HepG2 (cell line): ENCODE results near the gene SKIDA1. TPM values are rescaled to one million over a fixed set of nuclear protein-coding genes. Genes with fewer than 3 reads are reported as not detected.

Source experiments
- ATAC-seq: fragments of 200-7000 bp; cut with Tn5 transposase; 3 replicates; pipeline ENCODE4 v1.9.1; 2020; ENCODE audit warnings: mild to moderate bottlenecking, moderate library complexity
- BruUV-seq: library from RNA; stranded (reverse); fragments of 400-500 nt; replicated peaks from 2 replicates; lab custom pipeline; 2021; lab: Mats Ljungman, UMichigan
- CTCF ChIA-PET: fragments of 300-600 bp; formaldehyde crosslinking; extraction: SDS; loops from one replicate; lab custom pipeline; 2021; ENCODE audit warnings: low total read pairs, inconsistent platforms, low intra/inter-chr PET ratio; lab: Yijun Ruan, JAX
- POLR2A ChIA-PET: fragments of 350-600 bp; sonication (Branson Sonifier 250); formaldehyde crosslinking; loops from one replicate; lab custom pipeline; 2020; ENCODE audit warnings: antibody characterized with exemption, inconsistent platforms; lab: Yijun Ruan, JAX
- DNase-seq: peaks from one replicate; pipeline ENCODE4 v3.0.0-alpha.2; 2015; ENCODE audit warnings: low spot score
- FAIRE-seq: peaks from 3 replicates; lab custom pipeline; 2011; peaks lifted over from hg19 to GRCh38; lab: Jason Lieb, UNC
- H2AFZ ChIP-seq: one replicate; pipeline ENCODE4 v1.6.1; 2011; ENCODE audit warnings: low read length, inconsistent platforms
- H3K27ac ChIP-seq: fragments of 300-600 bp; 3 replicates; pipeline ENCODE4 v1.8.0; 2011; ENCODE audit warnings: mixed run types, mild to moderate bottlenecking, mixed read lengths, low read length, inconsistent platforms; ENCODE audit not compliant: insufficient read depth; ENCODE audit errors: extremely low read length
- H3K27me3 ChIP-seq, 2 experiments: fragments of 200-600 bp in 1 of 2; 2 replicates in 1 of 2; 3 replicates in 1 of 2; pipeline versions ENCODE4 v1.6.0 to v1.8.0; 2011; ENCODE audit warnings: low read length in 2 of 2, mild to moderate bottlenecking in 2 of 2, moderate library complexity in 2 of 2, inconsistent platforms in 1 of 2; ENCODE audit not compliant: insufficient read depth in 2 of 2, control insufficient read depth in 1 of 2
- H3K36me3 ChIP-seq, 2 experiments: fragments of 200-600 bp in 1 of 2; replicated peaks in 1 of 2; 2 replicates in 1 of 2; 3 replicates in 1 of 2; pipeline versions ENCODE4 v1.5.1 to v1.8.0; 2011; ENCODE audit warnings: low read length in 2 of 2, inconsistent platforms in 1 of 2; ENCODE audit not compliant: insufficient read depth in 2 of 2, control insufficient read depth in 1 of 2
- H3K4me1 ChIP-seq: 2 replicates; pipeline ENCODE4 v1.5.1; 2012; ENCODE audit warnings: low read length, inconsistent platforms; ENCODE audit not compliant: insufficient read depth
- H3K4me2 ChIP-seq: 2 replicates; pipeline ENCODE4 v1.6.0; 2011; ENCODE audit warnings: low read depth, low read length, inconsistent platforms
- H3K4me3 ChIP-seq, 3 experiments: fragments of 200-600 bp in 1 of 3; sonication (generic), shearing (Covaris generic) in 1 of 3; replicated peaks in 1 of 3; 2 replicates each; pipeline ENCODE4 v1.5.1; 2011 to 2016; ENCODE audit warnings: low read length in 3 of 3, inconsistent platforms in 2 of 3, low read depth in 2 of 3, mild to moderate bottlenecking in 2 of 3, control low read depth in 1 of 3, mixed read lengths in 1 of 3; ENCODE audit not compliant: insufficient read depth in 1 of 3
- H3K79me2 ChIP-seq: one replicate; pipeline ENCODE4 v1.6.1; 2011; ENCODE audit warnings: low read length, inconsistent platforms; ENCODE audit not compliant: insufficient read depth
- H3K9ac ChIP-seq: 2 replicates; pipeline ENCODE4 v1.6.0; 2011; ENCODE audit warnings: mild to moderate bottlenecking, low read depth, low read length, inconsistent platforms; ENCODE audit not compliant: insufficient read depth
- H3K9me3 ChIP-seq: 2 replicates; pipeline ENCODE4 v1.5.1; 2012; ENCODE audit warnings: mild to moderate bottlenecking, low read length
- H4K20me1 ChIP-seq: 2 replicates; pipeline ENCODE4 v1.6.0; 2011; ENCODE audit warnings: inconsistent platforms, mild to moderate bottlenecking, low read length, moderate library complexity; ENCODE audit not compliant: insufficient read depth
- AGO2 ChIP-seq: fragments of 200-400 bp; formaldehyde crosslinking; optimal IDR thresholded peaks from 2 replicates; pipeline ENCODE3; 2017; ENCODE audit warnings: mild to moderate bottlenecking, low read depth, low read length, moderate library complexity
- ARNT2 ChIP-seq: sonication (generic); formaldehyde crosslinking; IDR thresholded peaks from 2 replicates; pipeline ENCODE4 v1.8.0; 2022; ENCODE audit warnings: mild to moderate bottlenecking, low read depth, missing genetic modification reagents, moderate library complexity
- CENPX ChIP-seq: sonication (generic); formaldehyde crosslinking; IDR thresholded peaks from 2 replicates; pipeline ENCODE4 v1.9.0; 2021; ENCODE audit warnings: mild to moderate bottlenecking, missing genetic modification reagents, moderate library complexity
- JUN ChIP-seq: sonication (generic); formaldehyde crosslinking; IDR thresholded peaks from 2 replicates; pipeline ENCODE4 v1.4.0; 2020; ENCODE audit warnings: mild to moderate bottlenecking, missing genetic modification reagents
- KLF6 ChIP-seq: IDR thresholded peaks from 2 replicates; pipeline ENCODE4 v1.8.0; 2016; ENCODE audit warnings: missing biosample characterization, missing genetic modification reagents
- NPAS2 ChIP-seq: sonication (generic); formaldehyde crosslinking; IDR thresholded peaks from 2 replicates; pipeline ENCODE4 v1.8.0; 2022; ENCODE audit warnings: mild to moderate bottlenecking, missing genetic modification reagents, borderline replicate concordance
- ZBTB8A ChIP-seq: sonication (generic); formaldehyde crosslinking; IDR thresholded peaks from 2 replicates; pipeline ENCODE4 v1.4.0; 2020; ENCODE audit warnings: mild to moderate bottlenecking, low read depth, missing genetic modification reagents, borderline replicate concordance
- ZNF790 ChIP-seq: sonication (generic); formaldehyde crosslinking; IDR thresholded peaks from 2 replicates; pipeline ENCODE4 v1.8.0; 2022; ENCODE audit warnings: missing genetic modification reagents, mild to moderate bottlenecking, borderline replicate concordance
- ZNF891 ChIP-seq: sonication (generic); formaldehyde crosslinking; IDR thresholded peaks from 2 replicates; pipeline ENCODE4 v1.5.0; 2020; ENCODE audit warnings: mild to moderate bottlenecking, missing genetic modification reagents
- WGBS: methylation state at CpG from one replicate; pipeline ENCODE4 v1.1.6; 2017; ENCODE audit warnings: low lambda C conversion rate; 5-methylcytosine and 5-hydroxymethylcytosine counted together
- in situ Hi-C: cut with HindIII; loops from 2 replicates; pipeline ENCODE4 v1.10.0; 2017; ENCODE audit warnings: low pct_unique_long_range_greater_than_20kb; ENCODE audit not compliant: extremely low pct_ligation_motif_present
- intact Hi-C: fragments of 100-400 bp; cut with micrococcal nuclease; formaldehyde crosslinking; loops from one replicate; pipeline ENCODE4 v1.10.0; 2022; ENCODE audit not compliant: unreplicated experiment
- polyA plus RNA-seq, 8 experiments: library from polyadenylated mRNA; depleted of rRNA in 3 of 8; stranded (reverse) in 7 of 8; unstranded in 1 of 8; fragments of >200 nt; fragmentation: Illumina TruSeq in 4 of 8; extraction: Trizol in 4 of 8; gene quantifications; 2 replicates each; pipeline versions ENCODE4 v1.2.1 to v1.2.3, GENCODE V29; 2011 to 2016; ENCODE audit warnings: low read depth in 4 of 8, missing spikeins in 1 of 8, mixed read lengths in 1 of 8; ENCODE audit not compliant: insufficient read depth in 1 of 8
- total RNA-seq, 5 experiments: library from RNA; depleted of rRNA; stranded (reverse); fragments of >200 nt; fragmentation: Illumina TruSeq; extraction: Trizol; gene quantifications; 2 replicates each; pipeline ENCODE4 v1.2.3, GENCODE V29; 2016; ENCODE audit warnings: low read depth in 1 of 5
- TF ChIP-seq, protein P1 (sequence below): sonication (generic); formaldehyde crosslinking; IDR thresholded peaks from 2 replicates; pipeline ENCODE4 v1.4.0; 2020; ENCODE audit warnings: missing genetic modification reagents
- TF ChIP-seq, protein P2 (sequence below): IDR thresholded peaks from 2 replicates; pipeline ENCODE4 v1.4.0; 2020; ENCODE audit warnings: mild to moderate bottlenecking, missing genetic modification reagents

SKIDA1 gene
- total and polyA plus RNA-seq, 2 of the 13 experiments (the other 11 are each of a cell fraction or from before 2014, with no cell fraction given), result 0.73 to 1.5 TPM

DNA sequence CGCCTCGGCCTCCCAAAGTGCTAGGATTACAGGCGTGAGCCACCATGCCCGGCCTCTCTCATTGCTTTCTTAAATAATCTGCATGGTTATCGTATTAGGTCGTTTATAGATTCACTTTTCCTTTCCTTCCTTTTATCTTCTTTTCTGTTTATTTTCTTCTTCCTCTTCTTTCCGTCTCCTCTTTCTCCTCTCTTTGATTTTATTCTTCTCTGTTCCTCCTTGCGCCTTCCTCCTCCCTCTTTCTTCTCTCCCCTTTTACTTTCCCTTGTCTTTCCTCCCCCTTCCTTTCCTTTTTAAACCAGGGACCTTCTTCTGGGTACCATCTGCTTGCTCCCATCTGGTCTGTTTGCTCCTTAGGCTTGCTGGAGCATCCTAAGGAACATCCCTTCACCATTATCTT, 27.2 kb upstream of the SKIDA1 start:
- BruUV-seq, result no TSS peak
- intact Hi-C loops, result no loop called here
- 97% methylated on average over 8 of the region's 8 CpGs for WGBS
- Histone ChIP-seq H3K36me3 (peaks cover 22 to 80% of the 10 kb centered on the region in 2 experiments), H3K9ac (no peak overlapping the region), H3K4me1 (peaks cover 40% of the 10 kb centered on the region), H4K20me1 (0 out of 2 replicates have a peak, but pooled peaks cover 3% of the 10 kb centered on the region), H3K4me3 (no peak overlapping the region), H3K27ac (no peak overlapping the region), H3K79me2 (peaks cover 78% of the 10 kb centered on the region), H3K4me2 (no peak overlapping the region), H2AFZ (no peak overlapping the region), H3K27me3 (no peaks in the 10 kb centered on the region), H3K9me3 (no peaks in the 10 kb centered on the region)
- in situ Hi-C loops, result no loop called here
- DNase-seq (no peak), FAIRE-seq (no peak), ATAC-seq (no peak)
- POLR2A ChIA-PET, result no interaction called here
- CTCF ChIA-PET, result no interaction called here
- TF ChIP-seq, protein P1, sequence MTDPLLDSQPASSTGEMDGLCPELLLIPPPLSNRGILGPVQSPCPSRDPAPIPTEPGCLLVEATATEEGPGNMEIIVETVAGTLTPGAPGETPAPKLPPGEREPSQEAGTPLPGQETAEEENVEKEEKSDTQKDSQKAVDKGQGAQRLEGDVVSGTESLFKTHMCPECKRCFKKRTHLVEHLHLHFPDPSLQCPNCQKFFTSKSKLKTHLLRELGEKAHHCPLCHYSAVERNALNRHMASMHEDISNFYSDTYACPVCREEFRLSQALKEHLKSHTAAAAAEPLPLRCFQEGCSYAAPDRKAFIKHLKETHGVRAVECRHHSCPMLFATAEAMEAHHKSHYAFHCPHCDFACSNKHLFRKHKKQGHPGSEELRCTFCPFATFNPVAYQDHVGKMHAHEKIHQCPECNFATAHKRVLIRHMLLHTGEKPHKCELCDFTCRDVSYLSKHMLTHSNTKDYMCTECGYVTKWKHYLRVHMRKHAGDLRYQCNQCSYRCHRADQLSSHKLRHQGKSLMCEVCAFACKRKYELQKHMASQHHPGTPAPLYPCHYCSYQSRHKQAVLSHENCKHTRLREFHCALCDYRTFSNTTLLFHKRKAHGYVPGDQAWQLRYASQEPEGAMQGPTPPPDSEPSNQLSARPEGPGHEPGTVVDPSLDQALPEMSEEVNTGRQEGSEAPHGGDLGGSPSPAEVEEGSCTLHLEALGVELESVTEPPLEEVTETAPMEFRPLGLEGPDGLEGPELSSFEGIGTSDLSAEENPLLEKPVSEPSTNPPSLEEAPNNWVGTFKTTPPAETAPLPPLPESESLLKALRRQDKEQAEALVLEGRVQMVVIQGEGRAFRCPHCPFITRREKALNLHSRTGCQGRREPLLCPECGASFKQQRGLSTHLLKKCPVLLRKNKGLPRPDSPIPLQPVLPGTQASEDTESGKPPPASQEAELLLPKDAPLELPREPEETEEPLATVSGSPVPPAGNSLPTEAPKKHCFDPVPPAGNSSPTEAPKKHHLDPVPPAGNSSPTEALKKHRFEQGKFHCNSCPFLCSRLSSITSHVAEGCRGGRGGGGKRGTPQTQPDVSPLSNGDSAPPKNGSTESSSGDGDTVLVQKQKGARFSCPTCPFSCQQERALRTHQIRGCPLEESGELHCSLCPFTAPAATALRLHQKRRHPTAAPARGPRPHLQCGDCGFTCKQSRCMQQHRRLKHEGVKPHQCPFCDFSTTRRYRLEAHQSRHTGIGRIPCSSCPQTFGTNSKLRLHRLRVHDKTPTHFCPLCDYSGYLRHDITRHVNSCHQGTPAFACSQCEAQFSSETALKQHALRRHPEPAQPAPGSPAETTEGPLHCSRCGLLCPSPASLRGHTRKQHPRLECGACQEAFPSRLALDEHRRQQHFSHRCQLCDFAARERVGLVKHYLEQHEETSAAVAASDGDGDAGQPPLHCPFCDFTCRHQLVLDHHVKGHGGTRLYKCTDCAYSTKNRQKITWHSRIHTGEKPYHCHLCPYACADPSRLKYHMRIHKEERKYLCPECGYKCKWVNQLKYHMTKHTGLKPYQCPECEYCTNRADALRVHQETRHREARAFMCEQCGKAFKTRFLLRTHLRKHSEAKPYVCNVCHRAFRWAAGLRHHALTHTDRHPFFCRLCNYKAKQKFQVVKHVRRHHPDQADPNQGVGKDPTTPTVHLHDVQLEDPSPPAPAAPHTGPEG (CRISPR knock-in tag), result no peak
- TF ChIP-seq NPAS2 (CRISPR knock-in tag), result no peak
- no peak for TF ChIP-seq ZBTB8A
- TF ChIP-seq AGO2, result no peak
- no peak for TF ChIP-seq KLF6
- no peak for TF ChIP-seq ZNF891 (CRISPR knock-in tag)
- no peak for TF ChIP-seq ZNF790 (CRISPR knock-in tag)
- TF ChIP-seq CENPX (CRISPR knock-in tag), result no peak
- no peak for TF ChIP-seq JUN (CRISPR knock-in tag)
- TF ChIP-seq ARNT2, result no peak
- TF ChIP-seq, protein P2, sequence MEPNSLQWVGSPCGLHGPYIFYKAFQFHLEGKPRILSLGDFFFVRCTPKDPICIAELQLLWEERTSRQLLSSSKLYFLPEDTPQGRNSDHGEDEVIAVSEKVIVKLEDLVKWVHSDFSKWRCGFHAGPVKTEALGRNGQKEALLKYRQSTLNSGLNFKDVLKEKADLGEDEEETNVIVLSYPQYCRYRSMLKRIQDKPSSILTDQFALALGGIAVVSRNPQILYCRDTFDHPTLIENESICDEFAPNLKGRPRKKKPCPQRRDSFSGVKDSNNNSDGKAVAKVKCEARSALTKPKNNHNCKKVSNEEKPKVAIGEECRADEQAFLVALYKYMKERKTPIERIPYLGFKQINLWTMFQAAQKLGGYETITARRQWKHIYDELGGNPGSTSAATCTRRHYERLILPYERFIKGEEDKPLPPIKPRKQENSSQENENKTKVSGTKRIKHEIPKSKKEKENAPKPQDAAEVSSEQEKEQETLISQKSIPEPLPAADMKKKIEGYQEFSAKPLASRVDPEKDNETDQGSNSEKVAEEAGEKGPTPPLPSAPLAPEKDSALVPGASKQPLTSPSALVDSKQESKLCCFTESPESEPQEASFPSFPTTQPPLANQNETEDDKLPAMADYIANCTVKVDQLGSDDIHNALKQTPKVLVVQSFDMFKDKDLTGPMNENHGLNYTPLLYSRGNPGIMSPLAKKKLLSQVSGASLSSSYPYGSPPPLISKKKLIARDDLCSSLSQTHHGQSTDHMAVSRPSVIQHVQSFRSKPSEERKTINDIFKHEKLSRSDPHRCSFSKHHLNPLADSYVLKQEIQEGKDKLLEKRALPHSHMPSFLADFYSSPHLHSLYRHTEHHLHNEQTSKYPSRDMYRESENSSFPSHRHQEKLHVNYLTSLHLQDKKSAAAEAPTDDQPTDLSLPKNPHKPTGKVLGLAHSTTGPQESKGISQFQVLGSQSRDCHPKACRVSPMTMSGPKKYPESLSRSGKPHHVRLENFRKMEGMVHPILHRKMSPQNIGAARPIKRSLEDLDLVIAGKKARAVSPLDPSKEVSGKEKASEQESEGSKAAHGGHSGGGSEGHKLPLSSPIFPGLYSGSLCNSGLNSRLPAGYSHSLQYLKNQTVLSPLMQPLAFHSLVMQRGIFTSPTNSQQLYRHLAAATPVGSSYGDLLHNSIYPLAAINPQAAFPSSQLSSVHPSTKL (CRISPR knock-in tag), result no peak
